Gastroesophageal sphincter (tissue), 4 donors: ENCODE results near the gene TRIM67. TPM values are rescaled to one million over a fixed set of nuclear protein-coding genes. Genes with fewer than 3 reads are reported as not detected.
"Not testable (repeated sequence)": the region's sequence is repeated elsewhere in the genome, so short reads cannot be mapped to it uniquely, and the experiment has no call there.

Experiments
- ATAC-seq: fragments of 150-250 bp; one replicate; pipeline ENCODE4 v1.9.1; 2016; ENCODE audit warnings: mild to moderate bottlenecking, moderate library complexity
- H3K27ac ChIP-seq, 4 donors: fragments of 200-600 bp; sonication (generic) in 3 of 4; 1 replicate in 3 of 4; 2 replicates in 1 of 4; pipeline ENCODE4 v1.5.1; 2016 to 2019
- H3K27me3 ChIP-seq: fragments of 200-600 bp; sonication (generic); one replicate; pipeline ENCODE4 v1.5.1; 2019
- H3K36me3 ChIP-seq, 2 donors: fragments of 200-600 bp; sonication (generic); one replicate each; pipeline ENCODE4 v1.5.1; 2019; ENCODE audit warnings: control low read depth in 1 of 2
- H3K4me1 ChIP-seq, 3 donors: fragments of 200-600 bp; sonication (generic); 1 replicate in 2 of 3; 2 replicates in 1 of 3; pipeline ENCODE4 v1.5.1; 2016 to 2019; ENCODE audit warnings: control low read depth in 2 of 3
- H3K4me3 ChIP-seq, 2 donors: fragments of 200-600 bp; sonication (generic); one replicate each; pipeline ENCODE4 v1.5.1; 2019; ENCODE audit warnings: mild to moderate bottlenecking in 1 of 2, moderate library complexity in 1 of 2
- H3K9me3 ChIP-seq, 3 donors: fragments of 200-600 bp; sonication (generic); one replicate each; pipeline ENCODE4 v1.5.1; 2017 to 2019; ENCODE audit warnings: control low read depth in 2 of 3
- CTCF ChIP-seq, 4 experiments: fragments of 200-600 bp in 2 of 4; fragments of 450-650 bp in 2 of 4; sonication (generic) in 1 of 4; IDR thresholded peaks; one replicate each; pipeline ENCODE4 v1.5.1; 2017 to 2019; ENCODE audit warnings: antibody characterized with exemption in 4 of 4, mild to moderate bottlenecking in 2 of 4, moderate library complexity in 2 of 4
- EP300 ChIP-seq: sonication (generic); formaldehyde crosslinking; IDR thresholded peaks from one replicate; pipeline ENCODE4 v1.6.1; 2017; ENCODE audit warnings: antibody characterized with exemption, mild to moderate bottlenecking
- POLR2A ChIP-seq, 2 donors: fragments of 450-650 bp; IDR thresholded peaks; one replicate each; pipeline ENCODE4 v1.6.1; 2017; ENCODE audit warnings: antibody characterized with exemption in 2 of 2, mild to moderate bottlenecking in 2 of 2, moderate library complexity in 1 of 2
- POLR2AphosphoS5 ChIP-seq: sonication (generic); formaldehyde crosslinking; IDR thresholded peaks from one replicate; pipeline ENCODE4 v1.6.1; 2017; ENCODE audit warnings: antibody characterized with exemption
- WGBS, 2 donors: methylation state at CpG; one replicate each; pipeline ENCODE4 v1.1.5; 2018; ENCODE audit warnings: low coverage in 1 of 2; 5-methylcytosine and 5-hydroxymethylcytosine counted together
- total RNA-seq, 4 donors: library from RNA; depleted of rRNA; stranded (reverse); fragments of >200 nt; gene quantifications; one replicate each; pipeline ENCODE4 v1.1.0, GENCODE V29; 2016

The TRIM67 gene
- total RNA-seq, 4 donors from 2014 or later = 0.04 to 0.13 TPM; not detected in 2

- H3K4me3 ChIP-seq = peak overlapping the region; percentile 5 to 47
- H3K27me3 ChIP-seq = peaks cover 31% of the 10 kb centered on the region
- WGBS, 2 donors = 0 to 90% methylated on average over 4 of the region's 28 CpGs
- no peak for TF ChIP-seq POLR2A (IDR thresholded peaks at IDR 0.05)
- no peak for TF ChIP-seq EP300
- peak in 3 of 4 experiments; percentile 80 to 92 (median 84) for TF ChIP-seq CTCF (IDR thresholded peaks at IDR 0.05)
- H3K9me3 ChIP-seq = no peaks in the 10 kb centered on the region
- ATAC-seq = peak; percentile 73
- H3K36me3 ChIP-seq = no peaks in the 10 kb centered on the region
- no peak overlapping the region for H3K27ac ChIP-seq
- peaks cover 0 to 7% (median 0%) of the 10 kb centered on the region in 3 donors for H3K4me1 ChIP-seq
These were observed 49.4 kb downstream of the TRIM67 start for GRCh38 chr1:231211005-231211857.

- H3K9me3 ChIP-seq, H3K27ac ChIP-seq, H3K36me3 ChIP-seq, ATAC-seq, H3K4me3 ChIP-seq, H3K4me1 ChIP-seq: not testable (repeated sequence)
- 46 to 58% methylated on average over 4 to 5 of the region's 5 CpGs for WGBS, 2 donors
- peaks cover 42% of the 10 kb centered on the region for H3K27me3 ChIP-seq
These were observed 50.4 kb downstream of the TRIM67 start for GRCh38 chr1:231212301-231212700.

- Histone ChIP-seq H3K4me1 (peaks cover 0 to 7% (median 0%) of the 10 kb centered on the region in 3 donors), H3K9me3 (no peaks in the 10 kb centered on the region), H3K27me3 (peaks cover 51% of the 10 kb centered on the region), H3K36me3 (no peaks in the 10 kb centered on the region), H3K27ac (no peak overlapping the region), H3K4me3 (no peak overlapping the region)
- no peak for ATAC-seq
- 80 to 92% methylated on average over 3 to 11 of the region's 22 CpGs for WGBS, 2 donors
- TF ChIP-seq CTCF (IDR thresholded peaks at IDR 0.05) (no peak), POLR2AphosphoS5 (no peak), EP300 (no peak), POLR2A (IDR thresholded peaks at IDR 0.05) (no peak)
These were observed 52.1 kb downstream of the TRIM67 start for GRCh38 chr1:231213831-231214573.

GRCh38 chr1:231214918-231215680, 53.2 kb downstream of the TRIM67 start:
- no peaks in the 10 kb centered on the region for H3K9me3 ChIP-seq
- peaks cover 0 to 7% (median 0%) of the 10 kb centered on the region in 3 donors for H3K4me1 ChIP-seq
- no peaks in the 10 kb centered on the region for H3K36me3 ChIP-seq
- TF ChIP-seq POLR2AphosphoS5 (no peak), POLR2A (IDR thresholded peaks at IDR 0.05) (no peak), CTCF (IDR thresholded peaks at IDR 0.05) (no peak), EP300 (no peak)
- no peak for ATAC-seq
- peaks cover 51% of the 10 kb centered on the region for H3K27me3 ChIP-seq
- H3K4me3 ChIP-seq = no peak overlapping the region
- H3K27ac ChIP-seq = no peak overlapping the region
- 60 to 86% methylated on average over 1 to 8 of the region's 17 CpGs for WGBS, 2 donors

GRCh38 chr1:231215681-231216385, 54.0 kb downstream of the TRIM67 start:
- 52 to 65% methylated on average over 5 to 7 of the region's 10 CpGs for WGBS, 2 donors
- Histone ChIP-seq H3K4me3 (no peak overlapping the region), H3K4me1 (peaks cover 0 to 7% (median 0%) of the 10 kb centered on the region in 3 donors), H3K9me3 (no peaks in the 10 kb centered on the region), H3K27me3 (peaks cover 51% of the 10 kb centered on the region), H3K36me3 (no peaks in the 10 kb centered on the region), H3K27ac (no peak overlapping the region)
- TF ChIP-seq EP300 (no peak), POLR2AphosphoS5 (no peak), POLR2A (IDR thresholded peaks at IDR 0.05) (no peak), CTCF (IDR thresholded peaks at IDR 0.05) (no peak)
- ATAC-seq = no peak
